ENCODE measurements around the gene IGFL3. TPM values are rescaled to one million over a fixed set of nuclear protein-coding genes. Genes with fewer than 3 reads are reported as not detected.

Gene IGFL3
- total RNA-seq, 1 experiment from 2014 or later: 0.96 TPM

DNA sequence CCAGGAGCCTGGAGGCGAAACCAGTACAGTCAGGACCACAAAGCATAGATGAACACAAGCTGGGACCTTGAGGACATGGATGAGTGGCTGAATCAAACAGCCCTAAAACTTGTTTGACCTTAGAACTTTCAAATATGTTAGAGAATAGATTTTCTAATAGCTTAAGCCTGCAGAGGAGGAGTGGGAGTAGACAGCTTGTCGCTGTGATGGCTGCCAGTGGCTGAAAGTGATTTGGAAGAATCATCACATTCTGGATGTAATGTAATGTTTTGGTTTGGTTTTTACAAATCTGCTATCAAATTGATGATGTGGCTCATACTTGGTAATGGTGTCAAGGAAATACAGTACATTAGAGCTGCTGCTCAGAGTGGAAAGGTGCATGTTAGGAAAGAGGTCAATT, 12.0 kb downstream of the IGFL3 start:
- Histone ChIP-seq H3K4me2 (no peak overlapping the region), H3F3A (ENCODE audit: insufficient read depth, low read depth) (peaks cover 16% of the 10 kb centered on the region; the same call in 1 of the 2 replicates), H3K9me3 (ENCODE audit: insufficient read depth, low read depth) (no peaks in the 10 kb centered on the region), H3K36me3 (ENCODE audit: low read depth) (no peaks in the 10 kb centered on the region), H3K79me2 (ENCODE audit: low read depth) (no peaks in the 10 kb centered on the region), H3K4me3 (no peak overlapping the region), H3K27me3 (ENCODE audit: insufficient read depth, low read depth) (no peaks in the 10 kb centered on the region), H3K27ac (no peak overlapping the region), H2AFZ (no peak overlapping the region), H4K20me1 (ENCODE audit: insufficient read depth) (no peaks in the 10 kb centered on the region), H3K4me1 (replicated peaks; ENCODE audit: insufficient read depth) (peaks cover 32% of the 10 kb centered on the region), H3K9me2 (ENCODE audit: insufficient read depth) (no peaks in the 10 kb centered on the region)
- ChIA-PET POLR2A (ENCODE audit: unreplicated experiment) (no interaction called here), CTCF (no interaction called here)
- intact Hi-C loops (cut with micrococcal nuclease; ENCODE audit: unreplicated experiment): no loop called here
- TF ChIP-seq, protein P1, sequence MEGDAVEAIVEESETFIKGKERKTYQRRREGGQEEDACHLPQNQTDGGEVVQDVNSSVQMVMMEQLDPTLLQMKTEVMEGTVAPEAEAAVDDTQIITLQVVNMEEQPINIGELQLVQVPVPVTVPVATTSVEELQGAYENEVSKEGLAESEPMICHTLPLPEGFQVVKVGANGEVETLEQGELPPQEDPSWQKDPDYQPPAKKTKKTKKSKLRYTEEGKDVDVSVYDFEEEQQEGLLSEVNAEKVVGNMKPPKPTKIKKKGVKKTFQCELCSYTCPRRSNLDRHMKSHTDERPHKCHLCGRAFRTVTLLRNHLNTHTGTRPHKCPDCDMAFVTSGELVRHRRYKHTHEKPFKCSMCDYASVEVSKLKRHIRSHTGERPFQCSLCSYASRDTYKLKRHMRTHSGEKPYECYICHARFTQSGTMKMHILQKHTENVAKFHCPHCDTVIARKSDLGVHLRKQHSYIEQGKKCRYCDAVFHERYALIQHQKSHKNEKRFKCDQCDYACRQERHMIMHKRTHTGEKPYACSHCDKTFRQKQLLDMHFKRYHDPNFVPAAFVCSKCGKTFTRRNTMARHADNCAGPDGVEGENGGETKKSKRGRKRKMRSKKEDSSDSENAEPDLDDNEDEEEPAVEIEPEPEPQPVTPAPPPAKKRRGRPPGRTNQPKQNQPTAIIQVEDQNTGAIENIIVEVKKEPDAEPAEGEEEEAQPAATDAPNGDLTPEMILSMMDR (conservative IDR thresholded peaks at IDR 0.05): no peak
- TF ChIP-seq EZH2 (IDR thresholded peaks at IDR 0.05; ENCODE audit: low read depth): no peak
- DNase-seq: no peak
- BruUV-seq (replicated peaks): no TSS peak

DNA sequence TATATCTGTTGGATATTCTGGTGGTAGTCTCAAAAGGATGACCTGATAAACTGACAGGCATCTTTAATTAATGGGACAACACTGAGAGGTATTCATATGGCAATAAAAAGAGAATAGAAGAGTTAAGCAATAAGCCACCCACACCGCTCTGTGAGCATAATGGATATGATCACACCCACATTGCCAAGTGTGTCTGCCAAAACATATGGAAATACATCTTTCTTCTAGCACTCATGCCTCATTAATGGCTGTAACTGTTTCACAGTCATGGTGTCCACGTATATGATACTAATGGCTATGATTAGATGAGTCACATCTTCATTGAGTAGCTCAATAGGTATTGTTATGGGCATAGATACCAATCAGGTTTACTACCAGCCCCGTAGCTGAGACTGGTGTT, 13.1 kb downstream of the IGFL3 start:
- no TSS peak for BruUV-seq (replicated peaks)
- POLR2A ChIA-PET (ENCODE audit: unreplicated experiment): no interaction called here
- Histone ChIP-seq H3K27ac (no peak overlapping the region), H4K20me1 (ENCODE audit: insufficient read depth) (no peaks in the 10 kb centered on the region), H3K4me3 (no peak overlapping the region), H3K4me1 (replicated peaks; ENCODE audit: insufficient read depth) (peaks cover 20% of the 10 kb centered on the region), H2AFZ (no peak overlapping the region), H3K27me3 (ENCODE audit: insufficient read depth, low read depth) (no peaks in the 10 kb centered on the region), H3F3A (ENCODE audit: insufficient read depth, low read depth) (peaks cover 14% of the 10 kb centered on the region; the same call in 1 of the 2 replicates), H3K79me2 (ENCODE audit: low read depth) (no peaks in the 10 kb centered on the region), H3K4me2 (no peak overlapping the region), H3K9me2 (ENCODE audit: insufficient read depth) (no peaks in the 10 kb centered on the region), H3K36me3 (ENCODE audit: low read depth) (no peaks in the 10 kb centered on the region), H3K9me3 (ENCODE audit: insufficient read depth, low read depth) (no peaks in the 10 kb centered on the region)
- intact Hi-C loops (cut with micrococcal nuclease; ENCODE audit: unreplicated experiment): no loop called here
- no peak for DNase-seq
- no peak for TF ChIP-seq EZH2 (IDR thresholded peaks at IDR 0.05; ENCODE audit: low read depth)
- TF ChIP-seq, protein P1 (conservative IDR thresholded peaks at IDR 0.05): no peak
- CTCF ChIA-PET: interaction anchor here (0.5 to 0.6 kb wide), 2 partner anchors 21 to 160 kb away, joined by 3 to 4 read pairs; no protein-coding TSS in a partner anchor

DNA sequence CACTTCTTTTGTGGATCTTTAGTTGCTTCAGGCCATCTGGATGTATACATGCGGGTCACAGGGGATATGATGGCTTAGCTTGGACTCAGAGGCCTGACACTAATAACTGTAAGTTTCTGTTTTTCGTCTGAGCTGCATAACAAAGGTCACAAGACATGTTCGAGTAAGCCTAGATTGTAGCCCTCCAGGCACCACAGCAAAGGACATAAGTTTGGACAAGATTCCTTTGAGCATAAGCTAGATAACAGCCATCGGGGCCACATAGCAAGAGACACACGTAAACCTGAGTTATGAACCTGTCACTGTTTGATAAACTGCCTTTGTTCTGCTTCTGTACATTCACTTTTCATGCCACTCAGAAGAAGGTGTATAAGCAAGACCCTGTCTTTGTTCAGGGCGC, 14.6 kb downstream of the IGFL3 start:
- ChIA-PET CTCF (no interaction called here), POLR2A (ENCODE audit: unreplicated experiment) (no interaction called here)
- Histone ChIP-seq H3K79me2 (ENCODE audit: low read depth) (no peaks in the 10 kb centered on the region), H3F3A (ENCODE audit: insufficient read depth, low read depth) (peaks cover 3% of the 10 kb centered on the region; the same call in 1 of the 2 replicates), H3K36me3 (ENCODE audit: low read depth) (no peaks in the 10 kb centered on the region), H3K4me1 (replicated peaks; ENCODE audit: insufficient read depth) (peaks cover 5% of the 10 kb centered on the region), H3K9me3 (ENCODE audit: insufficient read depth, low read depth) (no peaks in the 10 kb centered on the region), H4K20me1 (ENCODE audit: insufficient read depth) (no peaks in the 10 kb centered on the region), H3K27ac (no peak overlapping the region), H3K4me2 (no peak overlapping the region), H3K27me3 (ENCODE audit: insufficient read depth, low read depth) (no peaks in the 10 kb centered on the region; the same call in 1 of the 2 replicates), H3K4me3 (no peak overlapping the region), H3K9me2 (ENCODE audit: insufficient read depth) (no peaks in the 10 kb centered on the region), H2AFZ (no peak overlapping the region)
- intact Hi-C loops (cut with micrococcal nuclease; ENCODE audit: unreplicated experiment): no loop called here
- TF ChIP-seq EZH2 (IDR thresholded peaks at IDR 0.05; ENCODE audit: low read depth): no peak
- TF ChIP-seq, protein P1 (conservative IDR thresholded peaks at IDR 0.05): no peak
- DNase-seq: no peak
- no TSS peak for BruUV-seq (replicated peaks)

Data from PC-9 (cell line).